WTC11 (cell line): ENCODE results near the gene ADAT1. TPM values are rescaled to one million over a fixed set of nuclear protein-coding genes. Genes with fewer than 3 reads are reported as not detected.

Experiments
- ATAC-seq: fragments of 200-7000 bp; cut with Tn5 transposase; 2 replicates; pipeline ENCODE4 v1.10.0; 2021; ENCODE audit warnings: mild to moderate bottlenecking, moderate library complexity
- CTCF ChIA-PET: fragments of 300-600 bp; sonication (Branson Sonifier 250); formaldehyde crosslinking; loops from one replicate; lab custom pipeline; 2021; ENCODE audit warnings: antibody characterized with exemption; lab: Charles Lee
- POLR2A ChIA-PET: fragments of 350-600 bp; sonication (Branson Sonifier 250); formaldehyde crosslinking; loops from one replicate; lab custom pipeline; 2021; ENCODE audit warnings: antibody characterized with exemption; lab: Charles Lee
- DNase-seq: peaks from one replicate; pipeline ENCODE4 v3.0.0; 2021; ENCODE audit warnings: low spot score
- H3K27ac Mint-ChIP-seq: 2 replicates; pipeline ENCODE4 v1.8.0; 2021; ENCODE audit warnings: mixed read lengths
- H3K27me3 Mint-ChIP-seq: 2 replicates; pipeline ENCODE4 v1.8.0; 2021; ENCODE audit warnings: low read depth, mild to moderate bottlenecking, moderate library complexity, mixed read lengths
- H3K36me3 Mint-ChIP-seq: 2 replicates; pipeline ENCODE4 v1.8.0; 2021; ENCODE audit warnings: mixed read lengths
- H3K4me1 Mint-ChIP-seq: 2 replicates; pipeline ENCODE4 v1.8.0; 2022; ENCODE audit warnings: mixed read lengths
- H3K4me3 Mint-ChIP-seq: 2 replicates; pipeline ENCODE4 v1.8.0; 2021; ENCODE audit warnings: mild to moderate bottlenecking, moderate library complexity, mixed read lengths
- H3K9me3 Mint-ChIP-seq: 2 replicates; pipeline ENCODE4 v1.8.0; 2021; ENCODE audit warnings: mixed read lengths
- JUN ChIP-seq: sonication (generic); formaldehyde crosslinking; IDR thresholded peaks from 2 replicates; pipeline ENCODE4 v1.8.0; 2023; ENCODE audit warnings: mild to moderate bottlenecking, missing genetic modification reagents
- MLX ChIP-seq: sonication (generic); formaldehyde crosslinking; IDR thresholded peaks from 2 replicates; pipeline ENCODE4 v1.8.1; 2023; ENCODE audit warnings: mild to moderate bottlenecking, missing genetic modification reagents, moderate library complexity
- MYBL2 ChIP-seq: sonication (generic); formaldehyde crosslinking; IDR thresholded peaks from 2 replicates; pipeline ENCODE4 v1.8.1; 2023; ENCODE audit warnings: mild to moderate bottlenecking, moderate library complexity, missing genetic modification reagents
- NFATC4 ChIP-seq: fragments of 250-450 bp; sonication (Bioruptor Pico); IDR thresholded peaks from 2 replicates; pipeline ENCODE4 v1.9.0; 2021; ENCODE audit warnings: mild to moderate bottlenecking
- RELA ChIP-seq: sonication (generic); formaldehyde crosslinking; IDR thresholded peaks from 2 replicates; pipeline ENCODE4 v1.8.1; 2022; ENCODE audit warnings: missing genetic modification reagents, mild to moderate bottlenecking, borderline replicate concordance
- RORB ChIP-seq: fragments of 250-450 bp; sonication (Bioruptor Pico); IDR thresholded peaks from 2 replicates; pipeline ENCODE4 v1.9.0; 2021; ENCODE audit warnings: mild to moderate bottlenecking
- SMAD4 ChIP-seq: sonication (generic); formaldehyde crosslinking; IDR thresholded peaks from 2 replicates; pipeline ENCODE4 v1.8.0; 2022; ENCODE audit warnings: mild to moderate bottlenecking, missing genetic modification reagents
- ZBTB21 ChIP-seq: sonication (generic); formaldehyde crosslinking; IDR thresholded peaks from 2 replicates; pipeline ENCODE4 v1.8.1; 2023; ENCODE audit warnings: mild to moderate bottlenecking, missing genetic modification reagents, borderline replicate concordance
- ZNF121 ChIP-seq: sonication (generic); formaldehyde crosslinking; IDR thresholded peaks from 2 replicates; pipeline ENCODE4 v1.8.0; 2023; ENCODE audit warnings: missing genetic modification reagents
- ZNF263 ChIP-seq: sonication (generic); formaldehyde crosslinking; IDR thresholded peaks from 2 replicates; pipeline ENCODE4 v1.8.1; 2022; ENCODE audit warnings: low read depth, mild to moderate bottlenecking, moderate library complexity, missing genetic modification reagents
- ZNF317 ChIP-seq: sonication (generic); formaldehyde crosslinking; IDR thresholded peaks from 2 replicates; pipeline ENCODE4 v1.8.1; 2023; ENCODE audit warnings: low read depth, mild to moderate bottlenecking, moderate library complexity, missing genetic modification reagents, borderline replicate concordance
- ZNF416 ChIP-seq: fragments of 250-450 bp; sonication (Bioruptor Pico); IDR thresholded peaks from 2 replicates; pipeline ENCODE4 v1.9.0; 2021; ENCODE audit warnings: mild to moderate bottlenecking, inconsistent platforms
- total RNA-seq: library from RNA; stranded (reverse); gene quantifications from 3 replicates; pipeline ENCODE4 v1.2.3, GENCODE V29; 2021
- TF ChIP-seq, protein P1 (sequence below): sonication (generic); formaldehyde crosslinking; conservative IDR thresholded peaks from 2 replicates; pipeline ENCODE4 v1.8.1; 2023; ENCODE audit warnings: mild to moderate bottlenecking, low read depth, missing genetic modification reagents, moderate library complexity
- TF ChIP-seq, protein P2 (sequence below): sonication (generic); formaldehyde crosslinking; IDR thresholded peaks from 2 replicates; pipeline ENCODE4 v1.8.1; 2023; ENCODE audit warnings: mild to moderate bottlenecking, missing genetic modification reagents, borderline replicate concordance
- TF ChIP-seq, protein P3 (sequence below): fragments of 250-450 bp; sonication (Bioruptor Pico); IDR thresholded peaks from 2 replicates; pipeline ENCODE4 v1.9.0; 2021; ENCODE audit warnings: mild to moderate bottlenecking
- TF ChIP-seq, protein P4 (sequence below): sonication (generic); formaldehyde crosslinking; IDR thresholded peaks from 2 replicates; pipeline ENCODE4 v1.8.0; 2022; ENCODE audit warnings: mild to moderate bottlenecking, missing genetic modification reagents

ADAT1 gene
- total RNA-seq, 1 experiment from 2014 or later = 46.0 TPM

DNA sequence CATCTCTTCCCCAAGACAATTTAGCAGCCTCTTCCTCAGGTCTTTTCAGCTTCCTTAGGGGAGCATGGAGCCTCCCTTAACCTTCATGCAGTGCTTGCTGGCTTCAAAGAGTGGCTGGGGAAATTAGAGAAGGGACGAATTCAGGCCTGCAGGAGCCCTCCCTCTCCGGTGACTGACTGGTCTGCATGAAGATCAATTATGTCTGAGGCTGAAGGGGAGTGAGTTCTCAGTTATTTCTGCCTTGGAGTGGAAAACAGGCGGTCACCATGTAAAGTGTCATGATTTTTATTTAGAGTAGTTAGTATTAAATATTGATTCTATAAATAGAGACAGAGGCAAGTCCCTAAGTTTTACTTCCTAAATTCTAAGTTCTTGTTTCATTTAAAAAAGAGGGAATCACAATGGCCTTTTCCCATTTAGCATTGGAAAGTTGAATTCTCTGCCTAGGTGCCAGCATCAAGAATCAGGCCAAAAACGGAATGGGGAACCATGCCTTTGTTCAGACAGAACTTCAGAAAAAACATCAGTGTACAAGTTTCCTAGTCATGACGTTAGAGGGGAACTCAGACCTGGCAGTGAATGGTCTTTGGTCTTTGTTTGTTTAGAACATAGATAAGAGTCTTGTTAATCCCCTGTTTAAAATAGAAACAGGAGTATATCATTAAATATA, 52.5 kb downstream of the ADAT1 start (continued):
- TF ChIP-seq, protein P1, sequence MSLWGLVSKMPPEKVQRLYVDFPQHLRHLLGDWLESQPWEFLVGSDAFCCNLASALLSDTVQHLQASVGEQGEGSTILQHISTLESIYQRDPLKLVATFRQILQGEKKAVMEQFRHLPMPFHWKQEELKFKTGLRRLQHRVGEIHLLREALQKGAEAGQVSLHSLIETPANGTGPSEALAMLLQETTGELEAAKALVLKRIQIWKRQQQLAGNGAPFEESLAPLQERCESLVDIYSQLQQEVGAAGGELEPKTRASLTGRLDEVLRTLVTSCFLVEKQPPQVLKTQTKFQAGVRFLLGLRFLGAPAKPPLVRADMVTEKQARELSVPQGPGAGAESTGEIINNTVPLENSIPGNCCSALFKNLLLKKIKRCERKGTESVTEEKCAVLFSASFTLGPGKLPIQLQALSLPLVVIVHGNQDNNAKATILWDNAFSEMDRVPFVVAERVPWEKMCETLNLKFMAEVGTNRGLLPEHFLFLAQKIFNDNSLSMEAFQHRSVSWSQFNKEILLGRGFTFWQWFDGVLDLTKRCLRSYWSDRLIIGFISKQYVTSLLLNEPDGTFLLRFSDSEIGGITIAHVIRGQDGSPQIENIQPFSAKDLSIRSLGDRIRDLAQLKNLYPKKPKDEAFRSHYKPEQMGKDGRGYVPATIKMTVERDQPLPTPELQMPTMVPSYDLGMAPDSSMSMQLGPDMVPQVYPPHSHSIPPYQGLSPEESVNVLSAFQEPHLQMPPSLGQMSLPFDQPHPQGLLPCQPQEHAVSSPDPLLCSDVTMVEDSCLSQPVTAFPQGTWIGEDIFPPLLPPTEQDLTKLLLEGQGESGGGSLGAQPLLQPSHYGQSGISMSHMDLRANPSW (CRISPR knock-in tag) = no peak
- TF ChIP-seq, protein P2, sequence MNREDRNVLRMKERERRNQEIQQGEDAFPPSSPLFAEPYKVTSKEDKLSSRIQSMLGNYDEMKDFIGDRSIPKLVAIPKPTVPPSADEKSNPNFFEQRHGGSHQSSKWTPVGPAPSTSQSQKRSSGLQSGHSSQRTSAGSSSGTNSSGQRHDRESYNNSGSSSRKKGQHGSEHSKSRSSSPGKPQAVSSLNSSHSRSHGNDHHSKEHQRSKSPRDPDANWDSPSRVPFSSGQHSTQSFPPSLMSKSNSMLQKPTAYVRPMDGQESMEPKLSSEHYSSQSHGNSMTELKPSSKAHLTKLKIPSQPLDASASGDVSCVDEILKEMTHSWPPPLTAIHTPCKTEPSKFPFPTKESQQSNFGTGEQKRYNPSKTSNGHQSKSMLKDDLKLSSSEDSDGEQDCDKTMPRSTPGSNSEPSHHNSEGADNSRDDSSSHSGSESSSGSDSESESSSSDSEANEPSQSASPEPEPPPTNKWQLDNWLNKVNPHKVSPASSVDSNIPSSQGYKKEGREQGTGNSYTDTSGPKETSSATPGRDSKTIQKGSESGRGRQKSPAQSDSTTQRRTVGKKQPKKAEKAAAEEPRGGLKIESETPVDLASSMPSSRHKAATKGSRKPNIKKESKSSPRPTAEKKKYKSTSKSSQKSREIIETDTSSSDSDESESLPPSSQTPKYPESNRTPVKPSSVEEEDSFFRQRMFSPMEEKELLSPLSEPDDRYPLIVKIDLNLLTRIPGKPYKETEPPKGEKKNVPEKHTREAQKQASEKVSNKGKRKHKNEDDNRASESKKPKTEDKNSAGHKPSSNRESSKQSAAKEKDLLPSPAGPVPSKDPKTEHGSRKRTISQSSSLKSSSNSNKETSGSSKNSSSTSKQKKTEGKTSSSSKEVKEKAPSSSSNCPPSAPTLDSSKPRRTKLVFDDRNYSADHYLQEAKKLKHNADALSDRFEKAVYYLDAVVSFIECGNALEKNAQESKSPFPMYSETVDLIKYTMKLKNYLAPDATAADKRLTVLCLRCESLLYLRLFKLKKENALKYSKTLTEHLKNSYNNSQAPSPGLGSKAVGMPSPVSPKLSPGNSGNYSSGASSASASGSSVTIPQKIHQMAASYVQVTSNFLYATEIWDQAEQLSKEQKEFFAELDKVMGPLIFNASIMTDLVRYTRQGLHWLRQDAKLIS (CRISPR knock-in tag) = no peak
- no peak for TF ChIP-seq JUN (CRISPR knock-in tag)
- TF ChIP-seq SMAD4 = no peak

GRCh38 chr16:75567911-75568310, 55.2 kb downstream of the ADAT1 start:
- no peaks in the 10 kb centered on the region for H3K9me3 Mint-ChIP-seq
- H3K27me3 Mint-ChIP-seq = no peaks in the 10 kb centered on the region
- POLR2A ChIA-PET = interaction anchor here (0.5 kb wide), 1 partner anchor 81 kb away, joined by 8 read pairs; no protein-coding TSS in a partner anchor
- peaks cover 29% of the 10 kb centered on the region; the same call in 1 of the 2 replicates for H3K36me3 Mint-ChIP-seq
- DNase-seq (no peak), ATAC-seq (no peak)
- H3K27ac Mint-ChIP-seq = peak overlapping the region; percentile 20; the same call in 1 of the 2 replicates
- TF ChIP-seq, protein P3, sequence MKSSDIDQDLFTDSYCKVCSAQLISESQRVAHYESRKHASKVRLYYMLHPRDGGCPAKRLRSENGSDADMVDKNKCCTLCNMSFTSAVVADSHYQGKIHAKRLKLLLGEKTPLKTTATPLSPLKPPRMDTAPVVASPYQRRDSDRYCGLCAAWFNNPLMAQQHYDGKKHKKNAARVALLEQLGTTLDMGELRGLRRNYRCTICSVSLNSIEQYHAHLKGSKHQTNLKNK (CRISPR knock-in tag) = no peak
- TF ChIP-seq ZNF416 (CRISPR knock-in tag) (no peak), JUN (CRISPR knock-in tag) (no peak), RELA (CRISPR knock-in tag) (no peak), ZBTB21 (CRISPR knock-in tag) (no peak), ZNF121 (CRISPR knock-in tag) (no peak), ZNF317 (CRISPR knock-in tag) (no peak), NFATC4 (CRISPR knock-in tag) (no peak), MYBL2 (CRISPR knock-in tag) (no peak), MLX (CRISPR knock-in tag) (no peak), RORB (CRISPR knock-in tag) (no peak), ZNF263 (no peak)
- TF ChIP-seq, protein P4, sequence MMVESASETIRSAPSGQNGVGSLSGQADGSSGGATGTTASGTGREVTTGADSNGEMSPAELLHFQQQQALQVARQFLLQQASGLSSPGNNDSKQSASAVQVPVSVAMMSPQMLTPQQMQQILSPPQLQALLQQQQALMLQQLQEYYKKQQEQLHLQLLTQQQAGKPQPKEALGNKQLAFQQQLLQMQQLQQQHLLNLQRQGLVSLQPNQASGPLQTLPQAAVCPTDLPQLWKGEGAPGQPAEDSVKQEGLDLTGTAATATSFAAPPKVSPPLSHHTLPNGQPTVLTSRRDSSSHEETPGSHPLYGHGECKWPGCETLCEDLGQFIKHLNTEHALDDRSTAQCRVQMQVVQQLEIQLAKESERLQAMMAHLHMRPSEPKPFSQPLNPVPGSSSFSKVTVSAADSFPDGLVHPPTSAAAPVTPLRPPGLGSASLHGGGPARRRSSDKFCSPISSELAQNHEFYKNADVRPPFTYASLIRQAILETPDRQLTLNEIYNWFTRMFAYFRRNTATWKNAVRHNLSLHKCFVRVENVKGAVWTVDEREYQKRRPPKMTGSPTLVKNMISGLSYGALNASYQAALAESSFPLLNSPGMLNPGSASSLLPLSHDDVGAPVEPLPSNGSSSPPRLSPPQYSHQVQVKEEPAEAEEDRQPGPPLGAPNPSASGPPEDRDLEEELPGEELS (CRISPR knock-in tag) = no peak
- TF ChIP-seq, all 79 proteins: peak for 0
- CTCF ChIA-PET = interaction anchor here (1.3 kb wide), 1 partner anchor 369 kb away, joined by 4 read pairs; no protein-coding TSS in a partner anchor
- H3K4me1 Mint-ChIP-seq = peaks cover 35% of the 10 kb centered on the region
- H3K4me3 Mint-ChIP-seq = peak overlapping the region; percentile 100
